ENCODE data around the gene ANKRD12. TPM values are rescaled to one million over a fixed set of nuclear protein-coding genes. Genes with fewer than 3 reads are reported as not detected.

Gene ANKRD12
- polyA plus RNA-seq, 1 experiment, result 10.4 TPM

GRCh38 chr18:9096007-9096371 lies 40.6 kb upstream of the ANKRD12 start:
- no peak for DNase-seq (ENCODE audit: low read depth, low spot score)
- Histone ChIP-seq H3K27me3 (ENCODE audit: control insufficient read depth, insufficient read depth, low read length) (no peaks in the 10 kb centered on the region), H3K27ac (ENCODE audit: low read depth, low read length) (no peak overlapping the region), H3K4me3 (ENCODE audit: low read depth, low read length) (no peak overlapping the region), H3K9me3 (ENCODE audit: control insufficient read depth, insufficient read depth, low read length) (no peaks in the 10 kb centered on the region)
- CTCF ChIA-PET, result interaction anchor here (0.5 kb wide), 1 partner anchor 19 kb away, joined by 6 read pairs; no protein-coding TSS in a partner anchor
- no peak for TF ChIP-seq CTCF (IDR thresholded peaks at IDR 0.05; ENCODE audit: low read depth, low read length)
- POLR2A ChIA-PET, result interaction anchor here (1.3 kb wide), 1 partner anchor 41 kb away, joined by 3 read pairs; the partner anchor contains the start of gene ANKRD12

GRCh38 chr18:9096685-9097084 lies 39.9 kb upstream of the ANKRD12 start:
- TF ChIP-seq CTCF (IDR thresholded peaks at IDR 0.05; ENCODE audit: low read depth, low read length), result no peak
- Histone ChIP-seq H3K4me3 (ENCODE audit: low read depth, low read length) (no peak overlapping the region), H3K9me3 (ENCODE audit: control insufficient read depth, insufficient read depth, low read length) (no peaks in the 10 kb centered on the region), H3K27ac (ENCODE audit: low read depth, low read length) (no peak overlapping the region), H3K27me3 (ENCODE audit: control insufficient read depth, insufficient read depth, low read length) (no peaks in the 10 kb centered on the region)
- ChIA-PET POLR2A (interaction anchor here (1.3 kb wide), 1 partner anchor 40 kb away, joined by 3 read pairs; the partner anchor contains the start of gene ANKRD12), CTCF (no interaction called here)
- no peak for DNase-seq (ENCODE audit: low read depth, low spot score)

- no peaks in the 10 kb centered on the region for H3K27me3 ChIP-seq (ENCODE audit: control insufficient read depth, insufficient read depth, low read length)
- ChIA-PET CTCF (interaction anchor here (0.6 kb wide), 1 partner anchor 14 kb away, joined by 3 read pairs; no protein-coding TSS in a partner anchor), POLR2A (no interaction called here)
- no peak for DNase-seq (ENCODE audit: low read depth, low spot score)
- TF ChIP-seq CTCF (IDR thresholded peaks at IDR 0.05; ENCODE audit: low read depth, low read length), result no peak
- no peak overlapping the region for H3K27ac ChIP-seq (ENCODE audit: low read depth, low read length)
- H3K9me3 ChIP-seq (ENCODE audit: control insufficient read depth, insufficient read depth, low read length), result no peaks in the 10 kb centered on the region
- no peak overlapping the region for H3K4me3 ChIP-seq (ENCODE audit: low read depth, low read length)
These were observed 39.2 kb upstream of the ANKRD12 start for GRCh38 chr18:9097349-9097748.

GRCh38 chr18:9100796-9101195 lies 35.8 kb upstream of the ANKRD12 start:
- POLR2A ChIA-PET, result no interaction called here

More at GRCh38 chr18:9100796-9101195, 35.8 kb upstream of the ANKRD12 start:
- no peaks in the 10 kb centered on the region for H3K27me3 ChIP-seq (ENCODE audit: control insufficient read depth, insufficient read depth, low read length)
- TF ChIP-seq CTCF (IDR thresholded peaks at IDR 0.05; ENCODE audit: low read depth, low read length), result no peak
- H3K27ac ChIP-seq (ENCODE audit: low read depth, low read length), result no peak overlapping the region
- CTCF ChIA-PET, result no interaction called here
- peaks cover 3% of the 10 kb centered on the region; the same call in 1 of the 2 replicates for H3K9me3 ChIP-seq (ENCODE audit: control insufficient read depth, insufficient read depth, low read length)
- no peak for DNase-seq (ENCODE audit: low read depth, low spot score)
- no peak overlapping the region for H3K4me3 ChIP-seq (ENCODE audit: low read depth, low read length)
